HepG2 (cell line): ENCODE data around the gene TARP.

Source experiments
- ATAC-seq: fragments of 200-7000 bp; cut with Tn5 transposase; 3 replicates; pipeline ENCODE4 v1.9.1; 2020; ENCODE audit warnings: mild to moderate bottlenecking, moderate library complexity
- BruUV-seq: library from RNA; stranded (reverse); fragments of 400-500 nt; replicated peaks from 2 replicates; lab custom pipeline; 2021; lab: Mats Ljungman, UMichigan
- CTCF ChIA-PET: fragments of 300-600 bp; formaldehyde crosslinking; extraction: SDS; loops from one replicate; lab custom pipeline; 2021; ENCODE audit warnings: low total read pairs, inconsistent platforms, low intra/inter-chr PET ratio; lab: Yijun Ruan, JAX
- POLR2A ChIA-PET: fragments of 350-600 bp; sonication (Branson Sonifier 250); formaldehyde crosslinking; loops from one replicate; lab custom pipeline; 2020; ENCODE audit warnings: antibody characterized with exemption, inconsistent platforms; lab: Yijun Ruan, JAX
- DNase-seq: peaks from one replicate; pipeline ENCODE4 v3.0.0-alpha.2; 2015; ENCODE audit warnings: low spot score
- FAIRE-seq: peaks from 3 replicates; lab custom pipeline; 2011; peaks lifted over from hg19 to GRCh38; lab: Jason Lieb, UNC
- H2AFZ ChIP-seq: one replicate; pipeline ENCODE4 v1.6.1; 2011; ENCODE audit warnings: low read length, inconsistent platforms
- H3K27ac ChIP-seq: fragments of 300-600 bp; 3 replicates; pipeline ENCODE4 v1.8.0; 2011; ENCODE audit warnings: mixed run types, mild to moderate bottlenecking, mixed read lengths, low read length, inconsistent platforms; ENCODE audit not compliant: insufficient read depth; ENCODE audit errors: extremely low read length
- H3K27me3 ChIP-seq, 2 experiments: fragments of 200-600 bp in 1 of 2; 2 replicates in 1 of 2; 3 replicates in 1 of 2; pipeline versions ENCODE4 v1.6.0 to v1.8.0; 2011; ENCODE audit warnings: low read length in 2 of 2, mild to moderate bottlenecking in 2 of 2, moderate library complexity in 2 of 2, inconsistent platforms in 1 of 2; ENCODE audit not compliant: insufficient read depth in 2 of 2, control insufficient read depth in 1 of 2
- H3K36me3 ChIP-seq, 2 experiments: fragments of 200-600 bp in 1 of 2; replicated peaks in 1 of 2; 2 replicates in 1 of 2; 3 replicates in 1 of 2; pipeline versions ENCODE4 v1.5.1 to v1.8.0; 2011; ENCODE audit warnings: low read length in 2 of 2, inconsistent platforms in 1 of 2; ENCODE audit not compliant: insufficient read depth in 2 of 2, control insufficient read depth in 1 of 2
- H3K4me1 ChIP-seq: 2 replicates; pipeline ENCODE4 v1.5.1; 2012; ENCODE audit warnings: low read length, inconsistent platforms; ENCODE audit not compliant: insufficient read depth
- H3K4me2 ChIP-seq: 2 replicates; pipeline ENCODE4 v1.6.0; 2011; ENCODE audit warnings: low read depth, low read length, inconsistent platforms
- H3K4me3 ChIP-seq, 3 experiments: fragments of 200-600 bp in 1 of 3; sonication (generic), shearing (Covaris generic) in 1 of 3; replicated peaks in 1 of 3; 2 replicates each; pipeline ENCODE4 v1.5.1; 2011 to 2016; ENCODE audit warnings: low read length in 3 of 3, inconsistent platforms in 2 of 3, low read depth in 2 of 3, mild to moderate bottlenecking in 2 of 3, control low read depth in 1 of 3, mixed read lengths in 1 of 3; ENCODE audit not compliant: insufficient read depth in 1 of 3
- H3K79me2 ChIP-seq: one replicate; pipeline ENCODE4 v1.6.1; 2011; ENCODE audit warnings: low read length, inconsistent platforms; ENCODE audit not compliant: insufficient read depth
- H3K9ac ChIP-seq: 2 replicates; pipeline ENCODE4 v1.6.0; 2011; ENCODE audit warnings: mild to moderate bottlenecking, low read depth, low read length, inconsistent platforms; ENCODE audit not compliant: insufficient read depth
- H3K9me3 ChIP-seq: 2 replicates; pipeline ENCODE4 v1.5.1; 2012; ENCODE audit warnings: mild to moderate bottlenecking, low read length
- H4K20me1 ChIP-seq: 2 replicates; pipeline ENCODE4 v1.6.0; 2011; ENCODE audit warnings: inconsistent platforms, mild to moderate bottlenecking, low read length, moderate library complexity; ENCODE audit not compliant: insufficient read depth
- ATAD3A ChIP-seq: sonication (generic); formaldehyde crosslinking; IDR thresholded peaks from 2 replicates; pipeline ENCODE4 v1.4.0; 2020; ENCODE audit warnings: missing genetic modification reagents
- CSRNP1 ChIP-seq: sonication (generic); formaldehyde crosslinking; IDR thresholded peaks from 2 replicates; pipeline ENCODE4 v1.8.1; 2023; ENCODE audit warnings: mild to moderate bottlenecking, missing genetic modification reagents
- GPN1 ChIP-seq: sonication (generic); formaldehyde crosslinking; IDR thresholded peaks from 2 replicates; pipeline ENCODE4 v1.5.1; 2020; ENCODE audit warnings: missing genetic modification reagents, borderline replicate concordance
- HES4 ChIP-seq: sonication (generic); formaldehyde crosslinking; IDR thresholded peaks from 2 replicates; pipeline ENCODE4 v1.9.0; 2021; ENCODE audit warnings: mild to moderate bottlenecking, missing genetic modification reagents, borderline replicate concordance
- HNRNPH1 ChIP-seq: fragments of 200-400 bp; formaldehyde crosslinking; optimal IDR thresholded peaks from 2 replicates; pipeline ENCODE3; 2017; ENCODE audit warnings: mild to moderate bottlenecking, low read depth, low read length
- HNRNPUL1 ChIP-seq: fragments of 200-400 bp; formaldehyde crosslinking; IDR thresholded peaks from 2 replicates; pipeline ENCODE4 v1.6.1; 2017; ENCODE audit warnings: low read depth, mild to moderate bottlenecking, low read length, moderate library complexity
- HOXA9 ChIP-seq: sonication (generic); formaldehyde crosslinking; IDR thresholded peaks from 2 replicates; pipeline ENCODE4 v1.8.1; 2022; ENCODE audit warnings: missing genetic modification reagents, mild to moderate bottlenecking, moderate library complexity, borderline replicate concordance
- MIER3 ChIP-seq: IDR thresholded peaks from 2 replicates; pipeline ENCODE4 v1.6.1; 2016; ENCODE audit warnings: missing compliant biosample characterization, borderline replicate concordance
- WGBS: methylation state at CpG from one replicate; pipeline ENCODE4 v1.1.6; 2017; ENCODE audit warnings: low lambda C conversion rate; 5-methylcytosine and 5-hydroxymethylcytosine counted together
- in situ Hi-C: cut with HindIII; loops from 2 replicates; pipeline ENCODE4 v1.10.0; 2017; ENCODE audit warnings: low pct_unique_long_range_greater_than_20kb; ENCODE audit not compliant: extremely low pct_ligation_motif_present
- intact Hi-C: fragments of 100-400 bp; cut with micrococcal nuclease; formaldehyde crosslinking; loops from one replicate; pipeline ENCODE4 v1.10.0; 2022; ENCODE audit not compliant: unreplicated experiment

TARP gene

GRCh38 chr7:38318241-38318640 lies 44.8 kb upstream of the TARP start (continued):
- no peak for TF ChIP-seq HOXA9 (CRISPR knock-in tag)

DNA sequence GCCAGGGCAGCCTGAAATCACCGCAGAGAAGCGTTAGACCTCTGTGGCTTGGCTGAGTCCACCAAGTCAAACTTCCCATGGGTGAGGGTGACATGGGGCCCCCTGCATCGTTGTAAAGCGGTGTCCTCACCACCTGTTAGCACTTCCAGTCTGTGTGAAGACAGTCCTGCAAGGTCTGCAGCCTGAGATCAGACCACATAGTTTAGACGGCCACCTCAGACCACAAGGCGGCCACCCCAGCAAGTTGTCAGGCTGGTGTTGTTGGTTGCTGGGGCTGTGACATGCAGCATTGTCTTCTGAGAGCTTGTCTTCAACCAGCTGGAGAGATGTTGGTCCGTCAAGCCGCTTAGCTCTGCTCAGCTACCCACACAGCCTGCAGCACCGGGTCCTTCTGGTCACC lies 44.1 kb upstream of the TARP start:
- in situ Hi-C loops = loop anchor here (25.0 kb wide), 1 partner anchor 205 kb away; no protein-coding TSS in a partner anchor
- no peak for ATAC-seq
- no TSS peak for BruUV-seq

GRCh38 chr7:38316733-38317360 lies 43.4 kb upstream of the TARP start:
- no peaks in the 10 kb centered on the region for H4K20me1 ChIP-seq
- H2AFZ ChIP-seq = no peak overlapping the region
- no TSS peak for BruUV-seq
- in situ Hi-C loops = loop anchor here (25.0 kb wide), 1 partner anchor 205 kb away; no protein-coding TSS in a partner anchor
- POLR2A ChIA-PET = no interaction called here
- CTCF ChIA-PET = no interaction called here
- no peak for FAIRE-seq
- no peak for DNase-seq
- no peaks in the 10 kb centered on the region for H3K9me3 ChIP-seq
- TF ChIP-seq HNRNPH1 (no peak), HES4 (CRISPR knock-in tag) (no peak), CSRNP1 (no peak)
- TF ChIP-seq, all 625 proteins: peak for 0
- peaks cover 0 to 15% of the 10 kb centered on the region in 2 experiments; a peak in 2 of 5 replicates for H3K27me3 ChIP-seq
- H3K79me2 ChIP-seq = no peaks in the 10 kb centered on the region
- H3K9ac ChIP-seq = no peak overlapping the region
- H3K27ac ChIP-seq = no peak overlapping the region
- no peaks in the 10 kb centered on the region for H3K36me3 ChIP-seq
- ATAC-seq = no peak
- no peak overlapping the region for H3K4me3 ChIP-seq
- H3K4me1 ChIP-seq = no peaks in the 10 kb centered on the region
- no peak overlapping the region for H3K4me2 ChIP-seq
- WGBS = 39% methylated on average over 8 of the region's 8 CpGs
- intact Hi-C loops = no loop called here

More for the DNA sequence above, 44.1 kb upstream of the TARP start:
- 0% methylated on average over 1 of the region's 9 CpGs for WGBS
- ChIA-PET CTCF (no interaction called here), POLR2A (no interaction called here)
- Histone ChIP-seq H3K27me3 (peaks cover 0 to 15% of the 10 kb centered on the region in 2 experiments; a peak in 2 of 5 replicates), H3K4me1 (no peaks in the 10 kb centered on the region), H3K27ac (no peak overlapping the region), H3K9ac (no peak overlapping the region), H3K4me2 (no peak overlapping the region), H2AFZ (no peak overlapping the region), H3K9me3 (no peaks in the 10 kb centered on the region), H3K36me3 (no peaks in the 10 kb centered on the region), H3K4me3 (no peak overlapping the region), H3K79me2 (no peaks in the 10 kb centered on the region), H4K20me1 (no peaks in the 10 kb centered on the region)
- TF ChIP-seq MIER3 (no peak), HNRNPUL1 (no peak), ATAD3A (no peak), GPN1 (no peak)
- DNase-seq (no peak), FAIRE-seq (no peak)
- intact Hi-C loops = no loop called here
